D721Med (cell line): ENCODE results near the gene SP6.

Experiments used
- DNase-seq: peaks from one replicate; pipeline ENCODE4 v3.0.0; 2011; ENCODE audit warnings: low spot score; ENCODE audit not compliant: insufficient read length
- FAIRE-seq: peaks from 2 replicates; lab custom pipeline; 2011; peaks lifted over from hg19 to GRCh38; lab: Jason Lieb, UNC
- CTCF ChIP-seq: IDR thresholded peaks from 2 replicates; pipeline ENCODE4 v1.5.1; 2012; ENCODE audit warnings: mild to moderate bottlenecking, control low read depth; ENCODE audit not compliant: insufficient read depth; ENCODE audit errors: missing control alignments

Gene SP6

GRCh38 chr17:47840001-47840741 lies 10.8 kb downstream of the SP6 start:
- DNase-seq (no peak), FAIRE-seq (no peak)
- TF ChIP-seq CTCF: no peak

- DNase-seq (no peak), FAIRE-seq (no peak)
- no peak for TF ChIP-seq CTCF
Measured at GRCh38 chr17:47839071-47839470, 11.9 kb downstream of the SP6 start.

GRCh38 chr17:47838636-47839035 lies 12.3 kb downstream of the SP6 start:
- no peak for DNase-seq
- no peak for FAIRE-seq
- no peak for TF ChIP-seq CTCF

GRCh38 chr17:47837401-47838039 lies 13.4 kb downstream of the SP6 start:
- FAIRE-seq (no peak), DNase-seq (no peak)
- no peak for TF ChIP-seq CTCF

GRCh38 chr17:47836601-47837000 lies 14.4 kb downstream of the SP6 start:
- FAIRE-seq: no peak

GRCh38 chr17:47834756-47835155 lies 16.2 kb downstream of the SP6 start:
- TF ChIP-seq CTCF: no peak
- DNase-seq (no peak), FAIRE-seq (no peak)

More at GRCh38 chr17:47836601-47837000, 14.4 kb downstream of the SP6 start:
- TF ChIP-seq CTCF: no peak
- no peak for DNase-seq

- no peak for DNase-seq
- TF ChIP-seq CTCF: no peak
- FAIRE-seq: no peak
Measured at GRCh38 chr17:47831934-47832327, 19.0 kb downstream of the SP6 start.
